ENCODE measurements around the gene USP6NL. TPM values are rescaled to one million over a fixed set of nuclear protein-coding genes. Genes with fewer than 3 reads are reported as not detected.

Gene USP6NL
- total RNA-seq, 1 experiment from 2014 or later, result 38.7 TPM

GRCh38 chr10:11527068-11527467 lies 84.4 kb downstream of the USP6NL start:
- DNase-seq (ENCODE audit: low spot score), result no peak
- intact Hi-C loops (cut with micrococcal nuclease; ENCODE audit: unreplicated experiment), result no loop called here
- no TSS peak for BruUV-seq (replicated peaks)
- H3K4me3 ChIP-seq (ENCODE audit: low read depth, low read length, poor library complexity, severe bottlenecking), result no peak overlapping the region
- CTCF ChIA-PET, result no interaction called here
- peaks cover 8% of the 10 kb centered on the region for H3K36me3 ChIP-seq (ENCODE audit: insufficient read depth, low read length, poor library complexity, severe bottlenecking)
- peaks cover 51% of the 10 kb centered on the region for H3K4me1 ChIP-seq (ENCODE audit: insufficient read depth, low read length, poor library complexity, severe bottlenecking)
- no peaks in the 10 kb centered on the region for H3K27me3 ChIP-seq (replicated peaks; ENCODE audit: insufficient read depth, low read depth, low read length, poor library complexity)
- POLR2A ChIA-PET (ENCODE audit: low non-redundant PET), result no interaction called here
- TF ChIP-seq CTCF (conservative IDR thresholded peaks at IDR 0.05; ENCODE audit: low read depth, low read length) (no peak), EZH2 (IDR thresholded peaks at IDR 0.05; ENCODE audit: borderline replicate concordance, low read depth, low read length, poor library complexity, severe bottlenecking) (no peak)
- no peak overlapping the region for H3K27ac ChIP-seq (ENCODE audit: low read depth, low read length, poor library complexity, severe bottlenecking)
- no peaks in the 10 kb centered on the region for H3K9me3 ChIP-seq (ENCODE audit: low read depth, low read length, poor library complexity, severe bottlenecking)

- TF ChIP-seq EZH2 (IDR thresholded peaks at IDR 0.05; ENCODE audit: borderline replicate concordance, low read depth, low read length, poor library complexity, severe bottlenecking) (no peak), CTCF (conservative IDR thresholded peaks at IDR 0.05; ENCODE audit: low read depth, low read length) (no peak)
- CTCF ChIA-PET, result no interaction called here
- H3K36me3 ChIP-seq (ENCODE audit: insufficient read depth, low read length, poor library complexity, severe bottlenecking), result peaks cover 8% of the 10 kb centered on the region
- no peak overlapping the region for H3K4me3 ChIP-seq (ENCODE audit: low read depth, low read length, poor library complexity, severe bottlenecking)
- H3K9me3 ChIP-seq (ENCODE audit: low read depth, low read length, poor library complexity, severe bottlenecking), result no peaks in the 10 kb centered on the region
- peaks cover 42% of the 10 kb centered on the region for H3K4me1 ChIP-seq (ENCODE audit: insufficient read depth, low read length, poor library complexity, severe bottlenecking)
- POLR2A ChIA-PET (ENCODE audit: low non-redundant PET), result no interaction called here
- H3K27ac ChIP-seq (ENCODE audit: low read depth, low read length, poor library complexity, severe bottlenecking), result peak overlapping the region; percentile 24
- intact Hi-C loops (cut with micrococcal nuclease; ENCODE audit: unreplicated experiment), result no loop called here
- no peaks in the 10 kb centered on the region for H3K27me3 ChIP-seq (replicated peaks; ENCODE audit: insufficient read depth, low read depth, low read length, poor library complexity)
- BruUV-seq (replicated peaks), result no TSS peak
- DNase-seq (ENCODE audit: low spot score), result no peak
Observed at GRCh38 chr10:11525503-11525902, 85.9 kb downstream of the USP6NL start.

DNA sequence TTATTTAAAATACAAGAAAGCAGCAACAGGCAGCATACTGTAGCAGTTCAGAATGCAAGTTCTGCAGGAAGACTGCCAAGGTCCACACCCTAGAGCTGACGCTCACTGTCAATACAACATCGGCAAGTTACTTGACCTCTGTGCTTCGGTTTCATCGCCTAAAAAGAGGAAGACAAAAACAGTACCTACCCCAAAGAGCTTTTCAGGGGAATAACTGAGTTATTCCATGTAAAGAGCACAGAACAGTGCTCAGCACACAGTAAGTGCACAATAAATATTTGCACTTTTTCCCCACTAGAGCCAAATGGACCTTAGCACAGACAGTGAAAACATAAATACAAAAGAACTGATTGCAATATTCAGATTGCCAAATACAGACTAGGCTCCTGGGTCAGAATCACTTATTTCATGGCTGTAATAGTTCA lies 88.6 kb downstream of the USP6NL start:
- DNase-seq (ENCODE audit: low spot score), result no peak
- CTCF ChIA-PET, result no interaction called here
- BruUV-seq (replicated peaks), result no TSS peak
- Histone ChIP-seq H3K9me3 (ENCODE audit: low read depth, low read length, poor library complexity, severe bottlenecking) (no peaks in the 10 kb centered on the region), H3K4me3 (ENCODE audit: low read depth, low read length, poor library complexity, severe bottlenecking) (no peak overlapping the region), H3K36me3 (ENCODE audit: insufficient read depth, low read length, poor library complexity, severe bottlenecking) (peaks cover 8% of the 10 kb centered on the region), H3K4me1 (ENCODE audit: insufficient read depth, low read length, poor library complexity, severe bottlenecking) (peaks cover 17% of the 10 kb centered on the region), H3K27me3 (replicated peaks; ENCODE audit: insufficient read depth, low read depth, low read length, poor library complexity) (no peaks in the 10 kb centered on the region), H3K27ac (ENCODE audit: low read depth, low read length, poor library complexity, severe bottlenecking) (no peak overlapping the region)
- TF ChIP-seq EZH2 (IDR thresholded peaks at IDR 0.05; ENCODE audit: borderline replicate concordance, low read depth, low read length, poor library complexity, severe bottlenecking) (no peak), CTCF (conservative IDR thresholded peaks at IDR 0.05; ENCODE audit: low read depth, low read length) (no peak)
- intact Hi-C loops (cut with micrococcal nuclease; ENCODE audit: unreplicated experiment), result no loop called here
- POLR2A ChIA-PET (ENCODE audit: low non-redundant PET), result no interaction called here

Measured in A673 (cell line).